PC-3 (cell line): ENCODE data around the gene PRRC2B. TPM values are rescaled to one million over a fixed set of nuclear protein-coding genes. Genes with fewer than 3 reads are reported as not detected.

Experiments
- ATAC-seq: fragments of 200-7000 bp; cut with Tn5 transposase; 2 replicates; pipeline ENCODE4 v1.9.1; 2020; ENCODE audit warnings: mild to moderate bottlenecking, moderate library complexity
- BruUV-seq: library from RNA; stranded (reverse); fragments of 400-500 nt; replicated peaks from 2 replicates; lab custom pipeline; 2021; lab: Mats Ljungman, UMichigan
- CTCF ChIA-PET: fragments of 300-600 bp; sonication (Branson Sonifier 250); formaldehyde crosslinking; loops from one replicate; lab custom pipeline; 2022; ENCODE audit warnings: antibody characterized with exemption; lab: Charles Lee
- POLR2A ChIA-PET: fragments of 300-600 bp; sonication (Branson Sonifier 250); formaldehyde crosslinking; loops from one replicate; lab custom pipeline; 2022; ENCODE audit warnings: antibody characterized with exemption; ENCODE audit not compliant: unreplicated experiment; lab: Charles Lee
- DNase-seq: peaks from one replicate; pipeline ENCODE4 v3.0.0-alpha.2; 2015
- H2AFZ ChIP-seq: fragments of 300-600 bp; sonication (generic); 2 replicates; pipeline ENCODE4 v1.6.0; 2016; ENCODE audit warnings: antibody characterized with exemption, low read length
- H3F3A ChIP-seq: fragments of 300-600 bp; sonication (generic); one replicate; pipeline ENCODE4 v1.6.0; 2017; ENCODE audit warnings: antibody characterized with exemption, low read length, control low read depth, mild to moderate bottlenecking; ENCODE audit not compliant: unreplicated experiment
- H3K27ac ChIP-seq: fragments of 300-600 bp; sonication (generic); 2 replicates; pipeline ENCODE4 v1.5.1; 2016; ENCODE audit warnings: mild to moderate bottlenecking, low read length
- H3K27me3 ChIP-seq: fragments of 300-600 bp; sonication (generic); 2 replicates; pipeline ENCODE4 v1.6.1; 2016; ENCODE audit warnings: low read length, mixed read lengths
- H3K36me3 ChIP-seq: fragments of 300-600 bp; sonication (generic); 2 replicates; pipeline ENCODE4 v1.6.1; 2016; ENCODE audit warnings: low read depth, mixed run types, low read length, mixed read lengths
- H3K4me1 ChIP-seq: fragments of 300-600 bp; sonication (generic); 2 replicates; pipeline ENCODE4 v1.5.1; 2016; ENCODE audit warnings: low read length; ENCODE audit not compliant: insufficient read depth
- H3K4me2 ChIP-seq: fragments of 300-600 bp; sonication (generic); 2 replicates; pipeline ENCODE4 v1.6.0; 2016; ENCODE audit warnings: low read length
- H3K4me3 ChIP-seq: fragments of 300-600 bp; sonication (generic); 2 replicates; pipeline ENCODE4 v1.5.1; 2016; ENCODE audit warnings: mild to moderate bottlenecking, low read length, mixed read lengths
- H3K79me2 ChIP-seq: fragments of 300-600 bp; sonication (generic); 2 replicates; pipeline ENCODE4 v1.6.1; 2017; ENCODE audit warnings: low read length, mixed read lengths
- H3K9ac ChIP-seq: fragments of 300-600 bp; sonication (generic); 2 replicates; pipeline ENCODE4 v1.6.0; 2016; ENCODE audit warnings: mild to moderate bottlenecking, low read length
- H3K9me2 ChIP-seq: fragments of 300-600 bp; sonication (generic); replicated peaks from 2 replicates; pipeline ENCODE4 v1.6.1; 2016; ENCODE audit warnings: mixed run types, low read length, mixed read lengths
- H3K9me3 ChIP-seq: fragments of 300-600 bp; sonication (generic); 2 replicates; pipeline ENCODE4 v1.6.1; 2016; ENCODE audit warnings: low read length, mixed read lengths
- H4K20me1 ChIP-seq: fragments of 300-600 bp; sonication (generic); 2 replicates; pipeline ENCODE4 v1.6.1; 2016; ENCODE audit warnings: low read length, mixed read lengths
- EZH2 ChIP-seq: fragments of 300-600 bp; sonication (generic); IDR thresholded peaks from one replicate; pipeline ENCODE4 v1.6.1; 2017; ENCODE audit warnings: antibody characterized with exemption, mild to moderate bottlenecking, low read length; ENCODE audit not compliant: unreplicated experiment
- EZH2phosphoT487 ChIP-seq: fragments of 300-600 bp; sonication (generic); IDR thresholded peaks from 2 replicates; pipeline ENCODE4 v1.6.1; 2018; ENCODE audit warnings: mild to moderate bottlenecking, antibody characterized with exemption, low read length, borderline replicate concordance
- intact Hi-C: fragments of 100-400 bp; cut with micrococcal nuclease; formaldehyde crosslinking; loops from 2 replicates; pipeline ENCODE4 v1.9.0; 2023
- total RNA-seq: library from RNA; depleted of rRNA; stranded (reverse); fragments of >200 nt; gene quantifications from 2 replicates; pipeline ENCODE4 v1.2.3, GENCODE V29; 2014
- TF ChIP-seq, protein P1 (sequence below): fragments of 300-600 bp; sonication (generic); conservative IDR thresholded peaks from 2 replicates; pipeline ENCODE4 v1.5.1; 2017; ENCODE audit warnings: antibody characterized with exemption, low read depth, mild to moderate bottlenecking, low read length

The PRRC2B gene
- total RNA-seq, 1 experiment from 2014 or later, result 46.9 TPM

DNA sequence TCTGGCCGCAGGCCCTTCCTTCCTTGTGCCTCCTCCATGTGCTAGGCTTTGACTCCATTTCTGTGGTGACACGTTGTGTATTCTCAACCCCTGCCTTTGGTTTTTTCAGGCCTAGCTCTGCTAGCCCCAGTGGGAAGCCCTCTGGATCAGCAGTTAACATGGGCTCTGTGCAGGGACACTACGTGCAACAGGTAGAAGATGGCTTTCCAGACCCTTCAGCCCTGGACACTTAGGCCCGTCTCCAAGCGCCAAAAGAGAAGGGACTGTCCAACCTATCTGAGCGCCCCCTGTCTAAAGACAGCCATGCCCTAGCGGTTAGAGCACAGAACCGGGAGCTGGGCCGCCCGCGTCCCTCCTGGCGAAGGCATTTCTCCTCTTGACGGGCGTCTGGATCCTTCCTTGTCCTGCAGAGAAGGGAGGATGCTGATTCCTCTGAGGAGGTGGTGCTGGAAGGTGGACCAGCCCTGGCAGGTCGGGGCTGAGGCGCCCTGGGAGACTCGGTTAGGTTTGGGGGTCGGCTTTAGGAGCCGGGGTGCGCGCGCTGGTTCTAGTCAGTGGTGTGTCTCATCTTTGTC is 100.5 kb downstream of the PRRC2B start:
- Histone ChIP-seq H3K4me2 (no peak overlapping the region), H3K9me3 (no peaks in the 10 kb centered on the region), H3F3A (no peaks in the 10 kb centered on the region), H4K20me1 (no peaks in the 10 kb centered on the region), H3K4me3 (no peak overlapping the region), H2AFZ (no peak overlapping the region), H3K36me3 (peaks cover 19% of the 10 kb centered on the region), H3K79me2 (no peaks in the 10 kb centered on the region), H3K27me3 (no peaks in the 10 kb centered on the region), H3K9ac (no peak overlapping the region), H3K27ac (no peak overlapping the region), H3K4me1 (no peaks in the 10 kb centered on the region), H3K9me2 (no peaks in the 10 kb centered on the region)
- TF ChIP-seq EZH2 (no peak), EZH2phosphoT487 (no peak)
- TF ChIP-seq, protein P1, sequence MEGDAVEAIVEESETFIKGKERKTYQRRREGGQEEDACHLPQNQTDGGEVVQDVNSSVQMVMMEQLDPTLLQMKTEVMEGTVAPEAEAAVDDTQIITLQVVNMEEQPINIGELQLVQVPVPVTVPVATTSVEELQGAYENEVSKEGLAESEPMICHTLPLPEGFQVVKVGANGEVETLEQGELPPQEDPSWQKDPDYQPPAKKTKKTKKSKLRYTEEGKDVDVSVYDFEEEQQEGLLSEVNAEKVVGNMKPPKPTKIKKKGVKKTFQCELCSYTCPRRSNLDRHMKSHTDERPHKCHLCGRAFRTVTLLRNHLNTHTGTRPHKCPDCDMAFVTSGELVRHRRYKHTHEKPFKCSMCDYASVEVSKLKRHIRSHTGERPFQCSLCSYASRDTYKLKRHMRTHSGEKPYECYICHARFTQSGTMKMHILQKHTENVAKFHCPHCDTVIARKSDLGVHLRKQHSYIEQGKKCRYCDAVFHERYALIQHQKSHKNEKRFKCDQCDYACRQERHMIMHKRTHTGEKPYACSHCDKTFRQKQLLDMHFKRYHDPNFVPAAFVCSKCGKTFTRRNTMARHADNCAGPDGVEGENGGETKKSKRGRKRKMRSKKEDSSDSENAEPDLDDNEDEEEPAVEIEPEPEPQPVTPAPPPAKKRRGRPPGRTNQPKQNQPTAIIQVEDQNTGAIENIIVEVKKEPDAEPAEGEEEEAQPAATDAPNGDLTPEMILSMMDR, result no peak
- ChIA-PET CTCF (no interaction called here), POLR2A (no interaction called here)
- no peak for ATAC-seq
- intact Hi-C loops, result no loop called here
- BruUV-seq, result no TSS peak
- no peak for DNase-seq

DNA sequence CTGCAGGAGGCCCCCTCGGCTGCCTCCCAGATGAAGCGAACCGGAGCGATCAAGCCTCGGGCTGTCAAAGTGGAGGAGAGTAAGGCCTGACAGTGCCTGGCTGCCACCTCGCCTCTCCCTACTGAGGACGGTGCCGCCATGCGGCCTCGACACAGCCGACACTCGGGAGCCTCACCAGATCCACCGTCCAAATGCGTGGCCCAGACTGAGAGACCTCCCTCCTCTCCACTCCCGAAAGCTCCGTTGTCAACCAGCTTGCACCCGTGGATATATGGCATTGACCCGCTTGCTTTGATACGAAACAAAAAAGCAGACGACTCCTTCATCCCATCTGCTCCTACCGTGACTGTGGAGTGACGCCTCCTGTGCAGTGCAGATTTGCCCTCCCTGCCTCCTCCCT is 101.9 kb downstream of the PRRC2B start:
- no TSS peak for BruUV-seq
- Histone ChIP-seq H3F3A (no peaks in the 10 kb centered on the region), H3K9ac (no peak overlapping the region), H3K4me3 (no peak overlapping the region), H3K36me3 (peaks cover 15% of the 10 kb centered on the region), H4K20me1 (no peaks in the 10 kb centered on the region), H3K9me3 (no peaks in the 10 kb centered on the region), H3K9me2 (no peaks in the 10 kb centered on the region), H3K27ac (no peak overlapping the region), H3K4me2 (no peak overlapping the region), H3K4me1 (peaks cover 7% of the 10 kb centered on the region), H3K27me3 (no peaks in the 10 kb centered on the region), H3K79me2 (no peaks in the 10 kb centered on the region), H2AFZ (no peak overlapping the region)
- ATAC-seq, result no peak
- no peak for DNase-seq
- intact Hi-C loops, result no loop called here
- ChIA-PET CTCF (no interaction called here), POLR2A (no interaction called here)
- TF ChIP-seq, protein P1, result no peak
- no peak for TF ChIP-seq EZH2phosphoT487
- no peak for TF ChIP-seq EZH2

DNA sequence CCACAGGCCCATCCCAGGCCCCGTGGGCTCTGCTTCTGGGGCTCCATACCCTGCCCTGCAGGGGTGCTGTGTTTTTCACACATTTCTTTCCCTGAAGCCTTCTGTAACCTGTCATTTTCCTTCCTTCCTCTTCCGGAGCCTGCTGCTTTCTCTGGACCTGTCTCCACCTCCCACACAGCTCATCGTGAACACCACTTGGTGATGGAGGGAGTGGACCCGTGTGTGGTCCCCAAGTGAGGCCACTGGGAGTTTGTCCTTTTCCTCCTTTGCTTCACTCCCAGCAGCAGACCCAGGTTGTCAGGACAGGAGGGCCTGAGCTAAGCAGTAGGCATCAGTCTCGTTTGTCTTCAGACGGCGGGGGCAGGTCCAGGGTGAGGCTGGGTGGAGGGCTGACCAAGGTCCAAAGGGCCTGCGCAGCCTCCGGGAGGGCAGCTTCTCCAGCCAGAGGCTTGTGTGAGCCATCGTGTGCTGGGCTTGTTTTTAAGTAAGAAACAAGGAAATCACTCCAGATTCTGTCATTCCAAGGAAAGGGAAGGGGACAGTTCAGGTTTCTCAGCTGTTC is 103.0 kb downstream of the PRRC2B start:
- Histone ChIP-seq H3K4me3 (no peak overlapping the region), H4K20me1 (no peaks in the 10 kb centered on the region), H3K4me1 (peaks cover 15% of the 10 kb centered on the region), H3K9ac (no peak overlapping the region), H3K27me3 (no peaks in the 10 kb centered on the region), H3K4me2 (no peak overlapping the region), H3K36me3 (peaks cover 11% of the 10 kb centered on the region), H3K9me3 (no peaks in the 10 kb centered on the region), H2AFZ (no peak overlapping the region), H3K27ac (no peak overlapping the region), H3K9me2 (no peaks in the 10 kb centered on the region), H3F3A (no peaks in the 10 kb centered on the region), H3K79me2 (no peaks in the 10 kb centered on the region)
- ChIA-PET CTCF (no interaction called here), POLR2A (no interaction called here)
- intact Hi-C loops, result no loop called here
- no peak for ATAC-seq
- TF ChIP-seq, protein P1, result no peak
- no peak for TF ChIP-seq EZH2phosphoT487
- TF ChIP-seq EZH2, result no peak
- no TSS peak for BruUV-seq
- no peak for DNase-seq
